OCI-LY1 (cell line): ENCODE measurements around the gene PLBD2.

Source experiments
- H2AFZ ChIP-seq: fragments of 200-600 bp; sonication (generic), shearing (Covaris generic); 2 replicates; pipeline ENCODE4 v1.6.0; 2014; ENCODE audit warnings: antibody characterized with exemption, mild to moderate bottlenecking, low read length
- H3F3A ChIP-seq: fragments of 200-600 bp; sonication (generic), shearing (Covaris generic); 2 replicates; pipeline ENCODE4 v1.6.0; 2014; ENCODE audit warnings: mild to moderate bottlenecking, antibody characterized with exemption, low read length, moderate library complexity; ENCODE audit not compliant: insufficient read depth
- H3K27ac ChIP-seq: fragments of 200-600 bp; sonication (generic); 2 replicates; pipeline ENCODE4 v1.5.1; 2014; ENCODE audit warnings: low read length, mixed run types, mild to moderate bottlenecking, low read depth; ENCODE audit not compliant: poor library complexity, severe bottlenecking
- H3K27me3 ChIP-seq: fragments of 200-600 bp; sonication (generic); 2 replicates; pipeline ENCODE4 v1.6.0; 2014; ENCODE audit warnings: antibody characterized with exemption, mild to moderate bottlenecking, low read length, moderate library complexity; ENCODE audit not compliant: insufficient read depth
- H3K36me3 ChIP-seq: fragments of 200-600 bp; sonication (generic); 2 replicates; pipeline ENCODE4 v1.6.1; 2014; ENCODE audit warnings: mild to moderate bottlenecking, antibody characterized with exemption, low read length, moderate library complexity, mixed read lengths; ENCODE audit not compliant: insufficient read depth
- H3K4me1 ChIP-seq: fragments of 200-600 bp; sonication (generic); 2 replicates; pipeline ENCODE4 v1.5.1; 2014; ENCODE audit warnings: mild to moderate bottlenecking, low read length, moderate library complexity; ENCODE audit not compliant: insufficient read depth, severe bottlenecking
- H3K4me2 ChIP-seq: fragments of 200-600 bp; sonication (generic), shearing (Covaris generic); 2 replicates; pipeline ENCODE4 v1.6.1; 2014; ENCODE audit warnings: low read length
- H3K4me3 ChIP-seq: fragments of 200-600 bp; sonication (generic); 2 replicates; pipeline ENCODE4 v1.5.1; 2014; ENCODE audit warnings: low read length, low read depth, mild to moderate bottlenecking, mixed read lengths; ENCODE audit not compliant: poor library complexity, severe bottlenecking
- H3K79me2 ChIP-seq: fragments of 200-600 bp; shearing (Covaris generic); 2 replicates; pipeline ENCODE4 v1.6.1; 2016; ENCODE audit warnings: mixed run types, low read length, mixed read lengths; ENCODE audit not compliant: insufficient read depth
- H3K9ac ChIP-seq: fragments of 200-600 bp; sonication (generic), shearing (Covaris generic); 2 replicates; pipeline ENCODE4 v1.6.1; 2014; ENCODE audit warnings: mild to moderate bottlenecking, low read length, mixed read lengths
- H3K9me2 ChIP-seq: fragments of 200-600 bp; sonication (generic), shearing (Covaris generic); 2 replicates; pipeline ENCODE4 v1.6.1; 2014; ENCODE audit warnings: low read depth, mild to moderate bottlenecking, low read length, mixed read lengths
- H3K9me3 ChIP-seq: fragments of 200-600 bp; shearing (Covaris generic); 2 replicates; pipeline ENCODE4 v1.6.1; 2014; ENCODE audit warnings: low read length, mixed read lengths
- H4K20me1 ChIP-seq: fragments of 200-600 bp; sonication (generic), shearing (Covaris generic); 2 replicates; pipeline ENCODE4 v1.6.0; 2016; ENCODE audit warnings: mild to moderate bottlenecking, low read length; ENCODE audit not compliant: insufficient read depth
- EZH2 ChIP-seq: fragments of 200-600 bp; sonication (generic), shearing (Covaris generic); IDR thresholded peaks from 2 replicates; pipeline ENCODE4 v1.8.0; 2017; ENCODE audit warnings: borderline replicate concordance, mixed run types, mild to moderate bottlenecking, antibody characterized with exemption, low read length, moderate library complexity, mixed read lengths
- TF ChIP-seq, protein P1 (sequence below): fragments of 200-600 bp; sonication (generic), shearing (Covaris generic); IDR thresholded peaks from 2 replicates; pipeline ENCODE4 v1.5.1; 2017; ENCODE audit warnings: mild to moderate bottlenecking, antibody characterized with exemption, low read length, moderate library complexity, mixed read lengths

Gene PLBD2

DNA sequence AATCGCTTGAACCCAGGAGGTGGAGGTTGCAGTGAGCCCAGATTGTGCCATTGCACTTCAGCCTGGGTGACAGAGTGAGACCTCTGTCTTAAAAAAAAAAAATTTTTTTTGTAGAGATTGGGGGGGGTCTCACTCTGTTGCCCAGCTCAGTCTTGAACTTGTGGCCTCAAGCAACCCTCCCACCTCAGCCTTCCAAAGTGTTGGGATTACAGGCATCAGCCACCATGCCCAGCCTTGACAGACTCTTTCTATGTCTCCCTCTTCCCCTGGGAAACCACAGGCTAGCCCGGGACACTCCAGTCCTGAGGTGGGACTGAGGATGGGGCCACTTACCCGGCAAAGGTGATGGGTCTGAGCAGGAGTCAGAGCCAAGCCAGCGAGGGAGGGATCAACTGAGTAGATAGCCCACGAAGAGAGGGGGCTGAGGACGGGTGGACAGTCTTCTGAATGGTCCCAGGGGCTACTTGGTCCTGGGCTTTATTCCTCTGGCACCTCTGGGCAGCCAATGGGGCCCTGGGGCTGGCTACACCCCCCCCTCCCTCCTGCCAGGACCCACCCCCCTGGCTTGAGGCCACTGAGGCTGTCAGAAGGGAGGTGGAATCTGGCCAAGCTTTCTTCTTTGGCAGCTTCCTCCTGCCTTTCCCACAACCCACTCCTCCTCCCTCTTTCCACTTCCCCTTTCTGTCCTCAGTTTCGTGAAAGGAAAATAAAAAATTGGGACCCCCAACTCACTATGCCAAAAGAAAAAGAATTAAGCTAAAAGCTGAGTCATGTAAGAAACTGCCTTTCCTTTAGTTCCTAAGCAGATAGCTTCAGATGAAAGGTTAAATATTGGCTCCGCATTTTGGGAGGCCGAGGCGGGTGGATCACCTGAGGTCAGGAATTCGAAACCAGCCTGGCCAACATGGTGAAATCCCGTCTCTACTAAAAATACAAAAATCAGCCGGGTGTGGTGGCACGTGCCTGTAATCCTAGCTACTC is 45.3 kb downstream of the PLBD2 start, which contains the start of gene SDS:
Gene SDS (minus strand): TSS at position 453 of the 981 bp plus-strand sequence. CDS start 4,179 bp downstream, outside the sequence.
- TF ChIP-seq, protein P1, sequence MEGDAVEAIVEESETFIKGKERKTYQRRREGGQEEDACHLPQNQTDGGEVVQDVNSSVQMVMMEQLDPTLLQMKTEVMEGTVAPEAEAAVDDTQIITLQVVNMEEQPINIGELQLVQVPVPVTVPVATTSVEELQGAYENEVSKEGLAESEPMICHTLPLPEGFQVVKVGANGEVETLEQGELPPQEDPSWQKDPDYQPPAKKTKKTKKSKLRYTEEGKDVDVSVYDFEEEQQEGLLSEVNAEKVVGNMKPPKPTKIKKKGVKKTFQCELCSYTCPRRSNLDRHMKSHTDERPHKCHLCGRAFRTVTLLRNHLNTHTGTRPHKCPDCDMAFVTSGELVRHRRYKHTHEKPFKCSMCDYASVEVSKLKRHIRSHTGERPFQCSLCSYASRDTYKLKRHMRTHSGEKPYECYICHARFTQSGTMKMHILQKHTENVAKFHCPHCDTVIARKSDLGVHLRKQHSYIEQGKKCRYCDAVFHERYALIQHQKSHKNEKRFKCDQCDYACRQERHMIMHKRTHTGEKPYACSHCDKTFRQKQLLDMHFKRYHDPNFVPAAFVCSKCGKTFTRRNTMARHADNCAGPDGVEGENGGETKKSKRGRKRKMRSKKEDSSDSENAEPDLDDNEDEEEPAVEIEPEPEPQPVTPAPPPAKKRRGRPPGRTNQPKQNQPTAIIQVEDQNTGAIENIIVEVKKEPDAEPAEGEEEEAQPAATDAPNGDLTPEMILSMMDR, result no peak
- no peak for TF ChIP-seq EZH2
- Histone ChIP-seq H3K9me3 (no peaks in the 10 kb centered on the region), H3K9me2 (no peaks in the 10 kb centered on the region), H3K4me3 (no peak within 1 kb of the TSS), H3K27ac (no peak within 1 kb of the TSS), H3K36me3 (no peaks in the 10 kb centered on the region), H3K79me2 (no peaks in the 10 kb centered on the region), H3K4me1 (no peaks in the 10 kb centered on the region), H2AFZ (no peak within 1 kb of the TSS), H3K4me2 (no peak within 1 kb of the TSS), H3F3A (no peaks in the 10 kb centered on the region), H4K20me1 (no peaks in the 10 kb centered on the region), H3K9ac (no peak within 1 kb of the TSS), H3K27me3 (0 out of 2 replicates have a peak, but pooled peaks cover 4% of the 10 kb centered on the region)

DNA sequence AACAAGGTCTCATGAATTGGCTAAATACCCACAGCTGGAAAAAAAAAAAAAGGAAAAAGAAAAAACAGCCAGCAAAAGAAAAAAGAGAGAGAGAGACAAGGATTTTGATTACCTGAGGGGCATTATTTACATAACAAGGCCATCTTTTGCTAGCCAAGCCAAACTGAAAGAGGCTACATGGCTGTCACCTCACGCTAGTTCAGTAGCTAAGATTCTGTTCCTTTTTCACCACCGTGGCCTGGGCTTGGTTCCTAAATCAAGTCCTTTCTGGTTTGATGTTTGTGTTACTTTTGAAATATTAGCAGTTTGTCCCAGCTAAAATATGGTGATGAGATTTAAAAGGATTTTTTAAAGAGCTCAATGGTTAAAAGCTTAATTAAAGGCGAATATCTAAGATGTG is 47.3 kb downstream of the PLBD2 start:
- Histone ChIP-seq H3K36me3 (no peaks in the 10 kb centered on the region), H3K4me3 (no peak overlapping the region), H3K4me1 (no peaks in the 10 kb centered on the region), H3K9me2 (no peaks in the 10 kb centered on the region), H3K4me2 (no peak overlapping the region), H3K27ac (no peak overlapping the region), H3F3A (no peaks in the 10 kb centered on the region), H2AFZ (no peak overlapping the region), H3K9me3 (no peaks in the 10 kb centered on the region), H3K79me2 (no peaks in the 10 kb centered on the region), H3K9ac (no peak overlapping the region), H3K27me3 (0 out of 2 replicates have a peak, but pooled peaks cover 4% of the 10 kb centered on the region), H4K20me1 (no peaks in the 10 kb centered on the region)
- TF ChIP-seq, protein P1, result no peak
- TF ChIP-seq EZH2, result no peak

DNA sequence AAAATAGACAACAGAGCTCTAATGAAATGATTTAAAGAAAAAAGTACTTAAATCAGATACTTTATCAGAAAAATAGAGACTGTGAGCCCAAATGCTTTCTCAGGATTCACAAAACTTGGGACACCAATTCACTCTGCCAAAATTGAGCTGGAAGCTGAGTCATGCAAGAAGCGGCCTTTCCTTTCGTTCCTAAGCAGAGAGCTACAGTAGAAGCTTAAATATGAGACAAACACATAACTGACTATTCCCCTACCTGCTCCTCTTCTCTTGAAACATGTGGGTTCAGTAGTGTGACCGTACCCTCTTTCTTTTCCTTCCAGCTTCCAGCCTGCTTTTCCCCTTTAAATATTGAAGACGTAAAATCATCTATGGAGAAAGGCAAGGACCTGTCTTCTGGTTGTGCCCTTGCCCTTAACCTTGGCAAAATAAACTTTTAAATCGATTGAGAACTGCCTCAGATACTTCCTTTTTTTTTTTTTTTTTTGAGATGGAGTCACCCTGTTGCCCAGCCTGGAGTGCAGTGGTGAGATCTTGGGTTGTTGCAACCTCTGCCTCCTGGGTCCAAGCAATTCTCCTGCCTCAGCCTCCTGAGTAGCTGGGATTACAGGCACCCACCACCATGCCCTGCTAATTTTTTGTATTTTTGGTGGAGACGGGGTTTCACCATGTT is 49.7 kb downstream of the PLBD2 start:
- 0 out of 2 replicates have a peak, but pooled peaks cover 4% of the 10 kb centered on the region for H3K27me3 ChIP-seq
- H3K4me2 ChIP-seq, result no peak overlapping the region
- H3K9me3 ChIP-seq, result no peaks in the 10 kb centered on the region
- H3K9ac ChIP-seq, result no peak overlapping the region
- no peaks in the 10 kb centered on the region for H3K79me2 ChIP-seq
- H3K9me2 ChIP-seq, result no peaks in the 10 kb centered on the region
- no peak overlapping the region for H2AFZ ChIP-seq
- H3K4me1 ChIP-seq, result no peaks in the 10 kb centered on the region
- H3K27ac ChIP-seq, result no peak overlapping the region
- no peaks in the 10 kb centered on the region for H3F3A ChIP-seq
- H3K4me3 ChIP-seq, result no peak overlapping the region
- no peaks in the 10 kb centered on the region for H4K20me1 ChIP-seq
- TF ChIP-seq EZH2, result no peak
- TF ChIP-seq, protein P1, result no peak
- no peaks in the 10 kb centered on the region for H3K36me3 ChIP-seq
